BE2C (cell line): ENCODE measurements around the gene LZTFL1.

Source experiments
- DNase-seq: peaks from one replicate; pipeline ENCODE4 v3.0.0-alpha.2; 2020
- H3K27me3 ChIP-seq: fragments of 250-450 bp; sonication (Bioruptor Pico); 2 replicates; pipeline ENCODE4 v1.5.1; 2020; ENCODE audit warnings: mild to moderate bottlenecking
- H3K36me3 ChIP-seq: fragments of 250-450 bp; sonication (Bioruptor Pico); 2 replicates; pipeline ENCODE4 v1.5.1; 2020; ENCODE audit warnings: mild to moderate bottlenecking
- H3K4me1 ChIP-seq: fragments of 250-450 bp; sonication (Bioruptor Pico); 2 replicates; pipeline ENCODE4 v1.5.1; 2020
- H3K4me3 ChIP-seq: 2 replicates; pipeline ENCODE4 v1.5.1; 2011; ENCODE audit warnings: low read depth, low read length
- H3K9me3 ChIP-seq: fragments of 250-450 bp; sonication (Bioruptor Pico); 2 replicates; pipeline ENCODE4 v1.5.1; 2020
- TF ChIP-seq, protein P1 (sequence below): IDR thresholded peaks from 2 replicates; pipeline ENCODE4 v1.5.1; 2012; ENCODE audit warnings: mild to moderate bottlenecking, low read depth, low read length

The LZTFL1 gene

GRCh38 chr3:45807681-45808540, 34.0 kb downstream of the LZTFL1 start:
- Histone ChIP-seq H3K4me1 (no peaks in the 10 kb centered on the region), H3K9me3 (no peaks in the 10 kb centered on the region), H3K36me3 (no peaks in the 10 kb centered on the region), H3K27me3 (no peaks in the 10 kb centered on the region), H3K4me3 (no peak overlapping the region)
- no peak for DNase-seq
- TF ChIP-seq, protein P1, sequence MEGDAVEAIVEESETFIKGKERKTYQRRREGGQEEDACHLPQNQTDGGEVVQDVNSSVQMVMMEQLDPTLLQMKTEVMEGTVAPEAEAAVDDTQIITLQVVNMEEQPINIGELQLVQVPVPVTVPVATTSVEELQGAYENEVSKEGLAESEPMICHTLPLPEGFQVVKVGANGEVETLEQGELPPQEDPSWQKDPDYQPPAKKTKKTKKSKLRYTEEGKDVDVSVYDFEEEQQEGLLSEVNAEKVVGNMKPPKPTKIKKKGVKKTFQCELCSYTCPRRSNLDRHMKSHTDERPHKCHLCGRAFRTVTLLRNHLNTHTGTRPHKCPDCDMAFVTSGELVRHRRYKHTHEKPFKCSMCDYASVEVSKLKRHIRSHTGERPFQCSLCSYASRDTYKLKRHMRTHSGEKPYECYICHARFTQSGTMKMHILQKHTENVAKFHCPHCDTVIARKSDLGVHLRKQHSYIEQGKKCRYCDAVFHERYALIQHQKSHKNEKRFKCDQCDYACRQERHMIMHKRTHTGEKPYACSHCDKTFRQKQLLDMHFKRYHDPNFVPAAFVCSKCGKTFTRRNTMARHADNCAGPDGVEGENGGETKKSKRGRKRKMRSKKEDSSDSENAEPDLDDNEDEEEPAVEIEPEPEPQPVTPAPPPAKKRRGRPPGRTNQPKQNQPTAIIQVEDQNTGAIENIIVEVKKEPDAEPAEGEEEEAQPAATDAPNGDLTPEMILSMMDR, result no peak

- Histone ChIP-seq H3K36me3 (no peaks in the 10 kb centered on the region), H3K4me3 (no peak overlapping the region), H3K9me3 (no peaks in the 10 kb centered on the region), H3K27me3 (no peaks in the 10 kb centered on the region), H3K4me1 (no peaks in the 10 kb centered on the region)
- TF ChIP-seq, protein P1, result no peak
- no peak for DNase-seq
Measured at GRCh38 chr3:45807133-45807532, 34.8 kb downstream of the LZTFL1 start.

DNA sequence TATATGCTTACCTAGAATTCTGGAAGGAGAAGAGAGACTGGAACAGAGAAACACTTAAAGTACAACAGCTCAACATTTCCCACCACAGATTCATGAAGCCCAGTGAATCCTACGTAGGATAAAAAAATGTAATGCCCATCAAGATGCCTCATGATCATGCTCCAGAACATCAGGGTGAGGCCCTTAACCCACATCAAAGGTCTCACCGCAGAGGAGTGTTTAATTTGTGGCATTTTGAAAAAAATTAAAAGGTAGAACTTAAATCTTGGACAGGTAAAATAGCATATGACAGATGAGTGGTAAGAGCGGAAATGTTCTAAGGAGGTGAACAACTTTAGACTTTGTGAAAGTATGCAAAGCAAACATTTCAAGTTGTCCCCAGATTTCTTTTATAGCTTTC, 35.8 kb downstream of the LZTFL1 start:
- no peaks in the 10 kb centered on the region for H3K4me1 ChIP-seq
- H3K9me3 ChIP-seq, result no peaks in the 10 kb centered on the region
- TF ChIP-seq, protein P1, result no peak
- H3K27me3 ChIP-seq, result no peaks in the 10 kb centered on the region
- no peak overlapping the region for H3K4me3 ChIP-seq
- DNase-seq, result no peak
- H3K36me3 ChIP-seq, result no peaks in the 10 kb centered on the region

DNA sequence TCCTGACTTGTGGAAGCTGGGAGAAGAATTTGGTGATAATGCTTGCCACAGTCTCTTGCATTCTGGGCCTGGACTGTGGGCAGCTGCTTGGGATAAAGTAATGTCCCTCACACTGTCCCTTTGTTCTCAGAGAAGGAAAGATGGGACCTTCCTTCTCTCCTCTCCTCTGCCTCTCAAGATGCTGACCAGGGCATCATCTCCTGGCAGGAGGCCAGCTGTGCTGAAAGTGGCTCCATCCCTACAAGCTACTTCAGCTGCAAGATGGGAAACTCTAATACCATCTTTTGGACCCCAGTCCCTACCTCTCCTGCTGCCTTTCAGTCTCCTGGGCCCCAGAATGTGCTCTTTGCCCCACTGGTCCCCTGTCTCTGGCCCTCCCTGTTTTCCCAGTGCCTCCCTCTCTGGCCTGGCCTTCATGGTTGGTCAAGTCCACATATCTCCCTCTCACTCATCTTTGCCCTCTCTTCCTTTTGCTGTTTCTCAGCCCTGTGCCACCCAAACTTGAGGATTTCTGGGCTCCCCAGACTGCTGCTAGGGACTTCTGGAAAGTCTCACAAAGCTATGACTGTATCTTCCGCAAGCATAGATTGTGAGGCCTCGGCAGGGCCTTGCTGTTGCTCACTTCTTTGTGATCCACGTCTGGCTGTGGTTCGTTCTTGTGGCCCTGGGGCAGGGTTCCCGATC, 38.5 kb downstream of the LZTFL1 start:
- Histone ChIP-seq H3K27me3 (no peaks in the 10 kb centered on the region), H3K4me1 (no peaks in the 10 kb centered on the region), H3K4me3 (no peak overlapping the region), H3K9me3 (no peaks in the 10 kb centered on the region), H3K36me3 (no peaks in the 10 kb centered on the region)
- DNase-seq, result no peak
- TF ChIP-seq, protein P1, result no peak

DNA sequence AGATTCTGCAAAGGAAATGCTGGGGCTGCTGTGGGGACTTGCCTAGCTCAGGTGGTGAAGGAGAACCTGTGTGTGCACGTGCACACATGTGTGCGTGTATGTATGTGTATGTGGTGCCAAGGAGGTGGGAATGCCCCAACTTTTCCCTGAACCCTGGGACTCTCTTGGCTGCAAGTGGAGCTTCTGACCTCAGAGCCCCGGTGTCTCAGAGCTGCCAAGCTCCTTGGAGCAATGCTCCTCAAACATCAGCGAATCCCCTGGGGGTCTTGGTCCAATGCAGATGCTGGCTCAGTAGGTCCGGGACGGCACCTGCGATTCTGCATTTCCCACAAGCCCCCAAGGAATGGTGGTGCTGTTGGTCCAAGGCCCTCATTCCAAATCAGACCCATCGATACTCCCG, 39.8 kb downstream of the LZTFL1 start:
- Histone ChIP-seq H3K4me1 (no peaks in the 10 kb centered on the region), H3K4me3 (no peak overlapping the region), H3K27me3 (0 out of 2 replicates have a peak, but pooled peaks cover 1% of the 10 kb centered on the region), H3K9me3 (no peaks in the 10 kb centered on the region), H3K36me3 (no peaks in the 10 kb centered on the region)
- TF ChIP-seq, protein P1, result no peak
- DNase-seq, result no peak

DNA sequence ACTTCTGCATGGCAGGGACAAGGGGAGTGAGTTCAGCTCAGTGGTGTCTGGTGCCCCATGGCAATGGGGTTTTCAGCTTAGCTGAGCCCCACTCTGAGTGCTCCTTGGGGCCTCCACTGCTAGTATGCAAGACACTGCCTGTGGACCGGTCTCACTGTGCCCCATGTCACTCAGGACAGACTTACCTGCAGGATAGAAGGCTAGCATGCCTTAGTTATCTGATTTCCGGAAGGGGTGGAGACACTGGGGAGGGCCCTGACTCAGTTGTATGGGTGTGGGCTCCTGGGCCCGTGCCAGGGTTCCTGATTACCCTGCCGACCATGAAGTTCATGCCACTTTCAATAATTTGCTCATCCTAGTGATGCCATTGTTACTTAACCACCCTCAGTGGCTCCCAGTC, 41.3 kb downstream of the LZTFL1 start:
- TF ChIP-seq, protein P1, result no peak
- H3K4me1 ChIP-seq, result no peaks in the 10 kb centered on the region
- no peaks in the 10 kb centered on the region for H3K36me3 ChIP-seq
- peaks cover 16% of the 10 kb centered on the region for H3K27me3 ChIP-seq
- no peak overlapping the region for H3K4me3 ChIP-seq
- H3K9me3 ChIP-seq, result no peaks in the 10 kb centered on the region
- DNase-seq, result no peak
